Keratinocyte (primary cell): Measurements from ENCODE around the gene SPIN1.

Experiments
- EZH2 ChIP-seq: IDR thresholded peaks from one replicate; pipeline ENCODE4 v1.6.1; 2012; ENCODE audit warnings: inconsistent platforms, mild to moderate bottlenecking, low read length, moderate library complexity
- TF ChIP-seq, protein P1 (sequence below), 3 experiments: IDR thresholded peaks in 1 of 3; conservative IDR thresholded peaks in 1 of 3; optimal IDR thresholded peaks in 1 of 3; 2 replicates in 2 of 3; 3 replicates in 1 of 3; pipeline versions ENCODE3 to v1.5.1; 2011; ENCODE audit warnings: low read length in 3 of 3, mild to moderate bottlenecking in 3 of 3, moderate library complexity in 2 of 3, control low read depth in 1 of 3, inconsistent platforms in 1 of 3; ENCODE audit not compliant: insufficient read depth in 2 of 3; ENCODE audit errors: extremely low read depth in 1 of 3

DNA sequence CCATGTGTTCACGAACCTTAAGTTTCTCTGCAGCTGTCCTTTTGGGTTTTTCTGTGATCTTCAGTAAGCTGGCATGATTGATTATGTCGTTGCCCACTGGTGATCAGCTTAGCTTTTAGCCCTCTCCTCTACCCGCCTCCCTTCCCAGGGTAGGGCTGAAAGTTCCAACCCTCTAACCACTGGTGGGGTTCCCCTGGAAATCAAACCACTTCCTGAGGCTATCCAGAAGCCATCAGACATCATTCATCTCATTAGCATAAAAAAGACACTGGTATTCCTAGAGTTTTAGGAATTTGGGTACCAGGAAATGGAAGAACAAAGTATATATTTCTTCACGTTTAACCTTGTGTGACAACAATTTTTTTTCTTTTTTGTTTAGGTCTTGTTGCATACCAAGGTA, 29.8 kb downstream of the SPIN1 start:
- TF ChIP-seq, protein P1, sequence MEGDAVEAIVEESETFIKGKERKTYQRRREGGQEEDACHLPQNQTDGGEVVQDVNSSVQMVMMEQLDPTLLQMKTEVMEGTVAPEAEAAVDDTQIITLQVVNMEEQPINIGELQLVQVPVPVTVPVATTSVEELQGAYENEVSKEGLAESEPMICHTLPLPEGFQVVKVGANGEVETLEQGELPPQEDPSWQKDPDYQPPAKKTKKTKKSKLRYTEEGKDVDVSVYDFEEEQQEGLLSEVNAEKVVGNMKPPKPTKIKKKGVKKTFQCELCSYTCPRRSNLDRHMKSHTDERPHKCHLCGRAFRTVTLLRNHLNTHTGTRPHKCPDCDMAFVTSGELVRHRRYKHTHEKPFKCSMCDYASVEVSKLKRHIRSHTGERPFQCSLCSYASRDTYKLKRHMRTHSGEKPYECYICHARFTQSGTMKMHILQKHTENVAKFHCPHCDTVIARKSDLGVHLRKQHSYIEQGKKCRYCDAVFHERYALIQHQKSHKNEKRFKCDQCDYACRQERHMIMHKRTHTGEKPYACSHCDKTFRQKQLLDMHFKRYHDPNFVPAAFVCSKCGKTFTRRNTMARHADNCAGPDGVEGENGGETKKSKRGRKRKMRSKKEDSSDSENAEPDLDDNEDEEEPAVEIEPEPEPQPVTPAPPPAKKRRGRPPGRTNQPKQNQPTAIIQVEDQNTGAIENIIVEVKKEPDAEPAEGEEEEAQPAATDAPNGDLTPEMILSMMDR (optimal IDR thresholded peaks at IDR 0.05 in 1 of 3, IDR thresholded peaks at IDR 0.05 in 1 of 3, conservative IDR thresholded peaks at IDR 0.05 in 1 of 3; ENCODE audit: extremely low read depth in 1 of 3, insufficient read depth in 2 of 3, low read length in 3 of 3), result no peak
- TF ChIP-seq EZH2, result no peak
